DMS79 (cell line): Measurements from ENCODE around the gene DUT.

ENCODE experiments used
- DNase-seq: peaks from one replicate; lab custom pipeline; 2025; lab: John Stamatoyannopoulos, UW

DUT gene

GRCh38 chr15:48371550-48371949 is 40.3 kb downstream of the DUT start:
- DNase-seq, result no peak

GRCh38 chr15:48371961-48372360 is 40.7 kb downstream of the DUT start:
- DNase-seq, result no peak

- DNase-seq, result no peak
Measured at GRCh38 chr15:48373821-48374451, 42.7 kb downstream of the DUT start.

- DNase-seq, result no peak
Measured at GRCh38 chr15:48374472-48374871, 43.2 kb downstream of the DUT start.

GRCh38 chr15:48375767-48376166 is 44.5 kb downstream of the DUT start:
- DNase-seq, result no peak

GRCh38 chr15:48380198-48380597 is 49.0 kb downstream of the DUT start:
- DNase-seq, result no peak

GRCh38 chr15:48381861-48382260 is 50.6 kb downstream of the DUT start:
- no peak for DNase-seq

- DNase-seq, result no peak
Measured at GRCh38 chr15:48383031-48383430, 51.8 kb downstream of the DUT start.

- no peak for DNase-seq
Measured at GRCh38 chr15:48384616-48385015, 53.4 kb downstream of the DUT start.

GRCh38 chr15:48385031-48385830 is 54.0 kb downstream of the DUT start:
- no peak for DNase-seq

- no peak for DNase-seq
Measured at GRCh38 chr15:48388016-48388851, 57.0 kb downstream of the DUT start.

GRCh38 chr15:48388910-48389309 is 57.7 kb downstream of the DUT start:
- no peak for DNase-seq

- no peak for DNase-seq
Measured at GRCh38 chr15:48389691-48390143, 58.5 kb downstream of the DUT start.

GRCh38 chr15:48391950-48392349 is 60.7 kb downstream of the DUT start:
- DNase-seq, result no peak

GRCh38 chr15:48392356-48392755 is 61.1 kb downstream of the DUT start:
- DNase-seq, result no peak
